GM20431 (cell line): ENCODE results near the gene TRAM2.

Experiments used
- in situ Hi-C: fragments of 300-500 bp; cut with MseI, MboI; formaldehyde crosslinking; loops from one replicate; pipeline ENCODE4 v1.15.0; 2020; ENCODE audit warnings: low sequenced_read_pairs; ENCODE audit not compliant: unreplicated experiment

TRAM2 gene

DNA sequence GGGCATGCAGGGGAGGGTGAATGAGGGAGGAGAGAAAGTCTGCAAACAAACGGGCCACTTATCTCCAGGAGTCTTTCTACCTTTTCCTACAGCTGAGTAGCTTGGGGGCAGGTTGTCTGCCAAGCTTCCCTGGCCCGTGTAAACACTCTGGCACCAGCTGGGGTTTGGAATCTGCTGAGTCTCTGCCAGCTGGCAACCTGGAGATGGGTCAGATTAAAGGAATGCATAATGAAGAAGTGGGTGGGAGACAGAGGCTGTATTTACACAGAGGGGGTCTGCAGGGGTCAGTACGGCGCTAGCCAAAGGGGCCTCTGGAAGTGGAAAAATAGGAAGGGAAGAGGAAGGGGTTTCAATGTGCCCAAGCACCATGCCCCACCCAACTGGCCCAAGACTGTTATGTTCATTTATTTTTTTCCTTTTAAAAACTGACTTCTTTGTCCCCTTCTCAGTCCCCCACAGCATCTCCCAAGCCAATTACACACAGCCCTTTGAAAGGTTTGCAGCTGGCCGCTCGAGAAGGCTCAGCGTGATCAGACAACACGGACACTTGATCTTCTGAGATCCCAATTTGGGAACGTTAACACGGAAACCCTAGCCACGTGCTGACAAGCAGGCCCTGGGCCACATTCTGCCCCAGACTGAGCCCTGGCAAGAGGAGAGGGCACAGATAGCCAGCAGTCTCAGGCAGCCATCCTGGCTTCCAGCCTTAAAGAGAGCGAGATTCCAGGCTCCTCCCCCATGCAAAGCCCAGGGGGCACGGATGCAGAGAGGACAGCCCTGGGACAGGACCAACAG, 25.2 kb downstream of the TRAM2 start:
- in situ Hi-C loops = no loop called here

DNA sequence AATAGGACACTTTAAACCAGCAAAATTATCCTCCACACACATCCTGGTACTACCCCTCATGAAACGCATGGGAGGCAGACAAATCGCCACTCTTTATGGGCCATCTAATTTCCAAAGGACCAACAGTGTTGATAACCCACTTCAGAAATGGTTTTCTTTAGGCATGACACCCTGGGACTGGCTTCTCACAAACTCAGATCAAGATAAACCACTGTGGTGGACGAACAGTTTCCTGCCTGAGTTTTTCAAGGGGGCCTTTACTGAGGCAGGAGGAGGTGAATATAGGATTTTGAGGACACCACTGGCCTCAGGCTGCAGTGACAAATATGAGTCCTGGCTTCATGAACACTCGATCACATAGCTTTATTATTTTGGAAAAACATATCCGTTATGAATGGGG, 26.0 kb downstream of the TRAM2 start:
- in situ Hi-C loops = no loop called here

DNA sequence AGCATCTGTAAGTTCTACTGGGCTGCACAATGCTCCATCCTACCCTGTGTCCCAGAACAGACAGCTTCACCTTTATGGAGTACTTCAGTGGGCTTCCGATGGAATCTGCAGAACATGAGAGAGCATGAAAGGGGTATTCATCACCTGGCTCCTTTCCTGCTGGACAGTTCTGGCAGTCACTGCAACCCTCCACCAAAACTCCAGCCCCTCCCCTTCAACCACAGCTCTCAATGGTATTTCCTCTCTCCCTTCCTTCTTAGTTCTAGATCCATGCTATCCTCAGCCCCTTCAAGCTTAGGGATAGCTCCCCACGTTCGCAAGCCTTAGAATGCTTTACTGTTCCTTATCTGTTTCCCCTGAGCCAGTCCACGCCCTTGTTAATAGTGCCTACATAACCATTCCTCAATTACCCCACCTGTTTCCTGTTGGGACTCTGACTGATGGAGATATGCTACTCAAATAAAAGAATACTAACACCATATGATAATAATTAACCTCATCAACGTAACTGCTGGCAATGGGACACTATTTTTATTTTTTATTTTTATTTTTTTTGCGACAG, 26.8 kb downstream of the TRAM2 start:
- in situ Hi-C loops = no loop called here

DNA sequence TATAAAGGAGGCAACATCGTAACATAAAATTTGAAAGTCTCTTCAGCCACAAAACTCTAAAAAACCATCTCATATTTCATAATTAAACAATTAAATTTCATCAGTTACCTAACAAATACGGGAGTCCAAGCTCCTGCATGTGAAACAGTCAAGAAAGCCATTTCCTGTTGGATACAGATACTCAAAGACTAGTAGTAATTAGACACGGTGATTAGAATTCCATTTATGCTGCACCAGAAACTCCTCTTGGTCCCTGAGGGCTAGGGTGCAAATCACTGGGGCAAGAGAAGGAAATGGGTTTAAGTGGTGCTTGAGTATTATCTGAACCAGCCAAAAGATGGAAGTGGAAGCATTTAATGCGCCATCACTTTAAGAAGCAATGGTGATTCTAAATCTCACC, 27.4 kb downstream of the TRAM2 start:
- in situ Hi-C loops = no loop called here

DNA sequence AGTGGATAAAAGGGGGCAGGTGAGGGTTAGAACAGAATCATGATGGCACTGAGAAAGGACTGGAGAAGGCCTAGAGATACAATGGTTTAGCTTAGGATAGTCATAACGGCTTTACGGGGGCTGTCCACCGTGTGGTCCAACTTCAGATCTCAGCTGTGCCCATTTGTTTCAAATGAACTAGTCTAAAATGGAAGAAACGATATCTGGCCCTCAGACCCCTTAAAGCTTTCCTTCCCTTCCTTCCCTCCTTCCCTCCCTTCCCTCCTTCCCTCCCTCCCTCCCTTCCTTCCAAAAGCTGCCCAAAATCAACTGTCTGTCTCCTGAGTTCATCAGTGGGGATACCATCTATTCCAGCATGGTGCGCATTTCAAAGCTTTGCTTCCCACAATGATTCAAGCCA, 27.9 kb downstream of the TRAM2 start:
- in situ Hi-C loops = no loop called here

DNA sequence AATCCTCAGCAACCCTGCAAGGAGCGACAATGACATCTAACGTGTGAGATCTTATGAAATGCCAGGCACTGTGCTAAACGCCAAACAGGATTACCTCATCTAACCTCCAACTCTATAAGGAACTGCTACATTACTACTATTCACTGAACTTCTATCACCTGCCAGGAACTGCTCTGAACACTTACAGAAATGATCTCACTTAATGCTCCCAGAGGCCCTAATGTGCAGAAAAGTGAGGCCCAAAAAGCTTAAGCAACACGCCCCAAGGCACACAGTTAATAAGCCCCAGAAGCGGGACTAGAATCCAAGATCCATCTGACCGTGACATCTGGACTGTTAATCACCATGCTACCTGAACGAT, 28.5 kb downstream of the TRAM2 start:
- in situ Hi-C loops = no loop called here

DNA sequence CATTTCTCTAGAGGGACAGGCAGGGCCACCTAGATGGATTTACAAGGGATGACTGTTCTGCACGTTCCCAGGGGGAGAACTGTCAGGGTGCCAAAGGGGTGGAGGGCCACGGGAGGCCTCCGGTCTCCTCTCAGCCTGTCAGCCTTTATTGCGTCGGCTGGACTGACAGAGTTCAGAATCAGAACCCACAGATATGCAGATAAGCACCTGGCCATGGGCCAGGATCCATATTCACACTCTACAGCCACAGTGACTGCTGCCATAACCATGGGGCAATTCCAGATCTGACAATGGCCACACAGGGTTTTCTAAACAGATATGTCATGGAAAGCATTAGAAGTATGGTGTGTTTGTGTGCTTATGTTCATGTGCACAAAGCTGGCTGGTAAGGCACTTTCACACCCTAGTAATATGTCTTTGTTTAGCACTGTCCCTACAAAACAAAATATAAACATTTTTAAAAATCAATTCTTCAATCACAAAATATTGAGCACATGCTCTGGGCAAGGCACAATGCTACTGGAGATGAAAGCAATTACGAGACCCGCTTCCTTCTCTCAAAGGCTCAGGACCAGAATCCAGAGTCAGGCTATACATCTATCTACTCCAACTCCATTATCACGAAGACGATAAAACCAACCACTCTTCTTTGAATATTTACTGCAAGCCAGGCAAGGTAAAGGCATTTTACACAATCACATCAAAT, 29.1 kb downstream of the TRAM2 start:
- in situ Hi-C loops = no loop called here

DNA sequence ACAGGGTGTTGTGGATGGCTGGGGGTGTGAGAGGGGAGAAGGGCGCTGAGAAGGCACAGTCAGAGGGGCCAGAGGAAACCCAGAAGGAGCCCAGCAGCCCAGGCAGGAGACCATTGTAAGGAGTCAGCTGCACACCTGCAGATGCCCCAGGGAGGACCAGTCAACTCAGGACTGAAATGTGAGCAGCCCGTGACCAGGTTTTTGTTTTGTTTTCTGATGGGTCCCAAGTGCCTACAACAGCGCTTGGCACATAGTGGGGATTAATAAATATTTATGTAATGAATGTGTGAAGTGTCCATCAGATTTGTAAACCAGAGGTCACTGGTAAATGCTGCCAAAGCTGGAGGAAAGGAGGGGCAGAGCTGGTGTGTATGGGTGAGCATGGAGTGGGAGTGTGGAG, 30.2 kb downstream of the TRAM2 start:
- in situ Hi-C loops = no loop called here

DNA sequence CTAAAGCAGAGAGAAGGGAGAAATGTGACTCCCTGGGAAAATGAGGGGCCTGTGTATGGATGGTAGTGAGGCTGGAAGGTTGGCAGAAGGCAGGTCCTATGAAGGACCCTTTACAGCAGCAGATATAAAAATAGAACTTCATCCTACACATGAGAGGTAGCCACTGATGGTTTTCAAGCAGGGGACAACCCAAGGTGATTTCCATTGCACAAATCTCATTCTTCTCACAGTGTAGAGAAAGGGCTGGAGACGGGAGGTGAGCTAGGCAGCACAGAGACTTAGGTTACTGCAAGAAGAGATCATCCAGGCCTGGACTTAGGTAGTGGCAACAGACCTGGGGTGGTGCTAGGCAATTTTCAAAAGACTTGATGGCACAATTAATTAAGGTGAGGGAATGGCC, 30.7 kb downstream of the TRAM2 start:
- in situ Hi-C loops = no loop called here

DNA sequence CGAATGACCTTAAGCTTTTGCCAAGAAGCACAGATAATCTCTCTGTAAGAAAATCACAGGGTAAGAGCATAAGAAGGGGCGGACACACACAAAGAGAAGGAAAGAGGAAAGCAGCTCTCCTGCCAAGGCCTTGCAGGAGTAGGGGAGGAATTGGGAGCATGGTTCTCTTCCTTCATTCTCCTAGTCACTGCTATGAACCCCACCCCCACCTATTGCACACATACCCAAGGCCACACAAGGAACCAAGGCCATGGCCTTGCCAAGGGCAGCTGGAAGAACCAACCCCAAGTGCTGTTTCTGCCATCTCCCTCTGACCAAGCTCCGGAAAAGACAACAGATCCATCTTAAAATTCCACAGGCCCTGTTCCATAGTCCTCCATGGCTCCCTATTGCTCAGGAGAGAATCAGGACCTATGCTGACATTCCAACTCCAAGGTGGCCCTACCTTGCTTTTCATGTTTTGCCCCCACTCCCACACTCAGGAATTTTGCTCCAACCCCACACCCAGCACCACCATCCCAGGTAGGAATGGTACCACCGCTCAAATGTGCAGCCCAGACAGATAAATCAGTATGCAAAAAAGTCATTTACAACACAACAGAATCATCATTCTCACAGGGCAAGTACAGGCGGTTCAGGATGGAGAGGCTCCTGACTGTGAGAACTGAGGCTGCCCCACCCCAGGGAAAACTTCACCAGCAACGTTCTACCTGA, 31.3 kb downstream of the TRAM2 start:
- in situ Hi-C loops = no loop called here

DNA sequence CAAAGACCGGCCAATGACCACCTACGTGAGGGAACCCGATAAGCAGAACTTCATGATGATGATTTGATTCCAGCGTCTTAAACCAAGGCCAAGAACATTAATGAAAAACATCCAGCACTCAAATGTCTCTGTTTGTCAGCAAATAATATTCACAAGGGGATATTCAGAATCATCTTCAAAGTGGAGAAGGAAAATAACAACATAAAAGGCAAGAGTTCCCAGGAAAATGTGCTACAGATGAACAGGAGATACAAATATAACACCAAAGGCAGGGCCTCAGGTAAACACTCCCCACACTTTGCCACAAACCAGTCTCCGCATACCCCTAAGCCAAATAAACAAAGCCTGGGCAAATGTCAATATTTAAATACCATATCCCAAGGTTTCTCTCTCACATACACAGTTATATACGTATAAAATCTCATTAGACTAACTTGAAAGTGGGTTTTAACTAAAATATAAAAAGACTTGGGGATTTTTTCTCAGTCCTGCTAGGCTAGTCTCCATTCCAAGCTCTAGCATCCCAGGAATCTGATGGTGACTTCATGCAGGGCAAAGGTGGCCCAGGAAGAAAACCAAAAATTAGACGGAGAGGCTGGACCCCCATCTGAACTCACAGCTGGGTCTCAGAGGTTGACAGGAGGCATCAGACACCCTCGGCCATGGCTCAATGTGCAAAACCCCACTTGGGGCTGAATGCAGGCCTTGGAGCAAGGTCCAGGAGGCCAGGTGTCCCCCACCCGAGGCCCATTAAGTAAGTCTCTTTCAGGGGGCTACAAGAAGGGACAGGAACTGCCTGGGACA, 32.1 kb downstream of the TRAM2 start:
- in situ Hi-C loops = no loop called here

DNA sequence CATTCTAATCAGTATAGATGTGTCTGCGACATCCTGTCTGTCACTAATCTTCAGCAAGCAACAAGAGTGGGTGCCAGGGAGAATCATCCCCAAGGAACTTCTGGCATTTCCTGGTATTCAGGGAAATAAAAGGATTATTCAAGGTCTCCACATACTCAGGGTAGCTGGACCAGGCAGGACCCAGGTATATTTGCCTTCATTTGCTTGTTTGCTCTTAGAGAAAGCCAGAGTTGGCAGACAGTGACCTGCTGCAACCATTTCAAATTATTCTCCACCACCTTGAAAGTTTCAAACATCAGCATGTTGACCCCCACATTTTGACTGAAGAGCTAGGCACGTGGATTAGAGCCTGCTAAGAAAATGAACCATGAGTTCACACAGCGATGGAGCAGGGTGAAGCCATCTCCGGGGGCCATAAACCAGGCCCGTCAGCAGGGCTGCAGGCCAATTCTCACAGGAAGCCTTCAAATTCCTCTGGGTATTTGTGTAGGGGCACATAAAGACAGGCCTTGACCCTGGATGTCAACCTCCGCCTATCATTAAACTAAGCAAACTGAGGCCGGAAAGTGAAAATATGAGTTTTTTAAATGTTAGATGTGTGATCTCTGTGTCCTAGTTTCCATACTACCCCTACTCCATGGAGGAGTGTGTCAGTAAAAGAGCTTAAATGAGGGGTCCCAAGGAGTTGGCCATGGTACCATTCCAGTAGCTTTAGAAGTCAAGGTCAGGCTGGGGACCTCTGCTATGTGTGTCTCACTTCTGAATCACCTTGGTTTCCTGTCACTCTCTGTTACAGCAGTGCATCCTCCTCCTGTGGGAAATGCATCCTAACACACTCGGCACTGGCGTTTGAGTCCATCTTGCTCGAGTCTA, 32.9 kb downstream of the TRAM2 start:
- in situ Hi-C loops = no loop called here

DNA sequence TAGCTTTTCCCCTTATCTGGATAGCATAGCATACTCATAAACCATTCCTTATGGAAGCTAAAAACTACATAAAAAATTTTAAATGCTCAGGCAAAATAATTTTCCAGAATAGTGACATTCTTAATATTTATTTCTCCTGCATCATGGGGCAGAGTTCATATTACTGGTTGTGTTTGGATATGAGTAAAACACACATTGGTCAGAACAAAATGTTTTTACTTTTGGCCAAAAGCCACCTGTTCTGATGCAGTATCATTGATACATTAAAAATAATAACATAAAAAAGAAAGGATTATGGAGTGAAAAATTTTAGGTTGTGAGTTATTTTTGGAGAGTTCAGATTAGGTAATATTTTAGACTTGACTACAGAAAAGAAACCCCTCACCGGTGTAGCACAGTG, 33.6 kb downstream of the TRAM2 start:
- in situ Hi-C loops = no loop called here

DNA sequence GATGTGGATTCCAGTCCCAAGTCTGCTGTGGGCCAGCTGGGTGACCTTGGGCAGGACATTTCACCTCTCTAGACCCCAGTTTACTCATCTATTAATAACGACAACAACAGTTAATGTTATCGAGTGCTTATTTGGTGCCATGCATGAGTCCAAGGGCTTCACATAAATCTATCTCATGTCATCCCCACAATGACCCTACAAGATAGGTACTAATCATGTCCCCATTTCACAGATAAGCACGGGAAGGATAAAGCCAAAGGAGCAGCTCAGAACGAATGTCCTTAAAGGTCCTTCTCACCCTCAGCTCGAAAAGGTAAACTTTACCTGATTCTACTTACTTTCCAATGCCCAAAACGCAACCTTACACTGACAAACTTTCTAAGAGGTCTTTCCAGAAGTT, 35.7 kb downstream of the TRAM2 start:
- in situ Hi-C loops = no loop called here

DNA sequence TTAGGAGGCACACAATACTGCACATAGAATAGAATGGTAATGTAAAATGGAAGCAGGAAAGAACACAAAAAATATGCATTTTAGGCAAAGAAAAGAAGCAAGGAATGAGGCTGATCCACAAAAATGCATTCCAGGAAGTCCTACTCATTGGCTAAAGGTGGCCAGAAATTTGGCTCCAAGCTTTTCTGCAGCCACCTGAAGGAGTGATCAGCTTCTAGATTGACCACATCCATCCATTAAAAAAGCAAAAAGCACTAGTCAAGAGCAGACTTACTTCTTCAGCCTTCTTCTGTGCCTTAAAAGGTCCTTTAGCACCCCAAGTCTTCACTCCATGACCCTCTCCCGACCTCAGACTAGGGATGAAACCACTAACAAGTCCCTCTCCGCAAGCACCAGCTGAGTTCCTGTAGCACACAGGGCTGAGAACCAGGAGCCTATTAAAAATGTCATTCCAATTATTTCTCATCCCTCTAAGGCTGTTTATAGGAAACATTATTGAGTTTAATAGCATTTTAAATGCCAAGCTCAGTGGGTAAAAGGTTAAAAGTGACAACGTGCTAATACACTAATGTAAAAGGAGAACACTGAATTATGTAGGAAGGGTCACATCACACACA, 36.5 kb downstream of the TRAM2 start:
- in situ Hi-C loops = no loop called here

DNA sequence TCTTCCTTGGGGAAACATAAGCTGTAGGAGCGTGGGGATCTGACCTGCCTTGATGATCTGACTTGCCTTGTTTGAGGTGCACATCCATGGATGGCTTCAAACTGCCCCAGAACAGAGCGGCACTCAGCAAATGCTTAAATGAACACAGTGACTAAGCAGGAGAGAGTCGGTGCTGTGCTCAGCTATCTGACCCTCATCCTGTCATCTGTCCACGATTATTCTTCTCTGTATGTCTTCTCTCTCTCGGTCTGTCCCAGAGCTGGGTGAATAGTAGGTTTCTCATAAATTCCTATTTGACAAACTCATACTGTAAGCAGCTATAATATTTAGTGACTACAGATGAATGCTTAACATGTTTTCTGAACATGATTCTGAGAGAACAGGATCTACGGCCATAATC, 37.3 kb downstream of the TRAM2 start:
- in situ Hi-C loops = no loop called here

DNA sequence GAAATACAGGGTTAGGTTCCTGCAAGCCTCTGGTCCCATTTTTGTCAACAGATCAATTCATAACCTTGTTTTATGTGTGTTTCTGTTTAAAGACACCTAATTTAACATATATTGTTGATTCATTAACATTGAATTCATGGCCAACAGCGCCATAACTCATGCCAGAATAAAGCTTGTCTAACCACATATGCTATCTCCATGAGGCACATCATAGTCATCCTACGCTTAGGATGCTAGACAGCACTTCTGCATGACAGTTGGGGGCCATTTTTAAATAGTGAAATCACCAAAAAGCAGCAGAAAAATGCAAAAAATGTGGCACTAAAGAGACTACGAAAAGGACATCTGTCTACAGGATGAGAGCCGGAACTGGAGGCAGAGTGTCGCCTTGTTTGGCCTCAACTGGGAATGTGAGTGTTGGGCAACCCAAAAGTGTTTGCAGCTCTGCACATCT, 37.9 kb downstream of the TRAM2 start:
- in situ Hi-C loops = no loop called here

DNA sequence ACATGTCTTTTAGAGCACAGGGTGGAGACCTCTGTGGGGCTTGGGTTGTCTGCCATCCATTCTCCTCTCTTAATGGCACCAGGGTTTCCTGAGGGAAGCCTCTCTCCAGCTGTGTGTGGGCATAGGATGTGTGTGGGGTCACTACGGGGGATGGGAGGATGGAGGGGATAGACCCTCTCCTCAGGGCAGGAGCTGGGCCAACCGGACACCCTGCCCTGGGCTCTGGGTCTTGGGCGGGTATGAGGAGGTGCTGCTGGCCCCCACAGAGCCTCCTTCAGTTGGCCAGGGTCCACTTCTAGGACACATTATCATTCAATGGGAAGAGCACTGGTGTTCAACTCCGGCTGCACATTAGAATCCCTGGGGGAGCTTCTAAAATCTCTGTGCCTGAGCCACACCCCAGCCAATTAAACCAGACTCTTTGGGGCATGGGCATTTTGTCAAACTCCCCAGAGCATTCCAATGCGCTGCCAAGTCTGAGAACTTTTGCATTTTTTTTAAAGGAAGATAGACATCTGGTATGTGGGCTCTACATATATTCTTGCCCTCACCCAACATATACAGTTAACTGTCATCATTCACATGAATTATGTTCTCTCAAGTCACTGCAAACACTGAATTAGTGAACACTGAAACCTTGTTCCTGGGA, 38.5 kb downstream of the TRAM2 start:
- in situ Hi-C loops = no loop called here
